GM18520 (cell line): ENCODE results near the gene NSMCE3.
A peak's percentile ranks its signal among the peaks of the same experiment; 100 is the strongest.
"Not testable (repeated sequence)": the region's sequence is repeated elsewhere in the genome, so short reads cannot be mapped to it uniquely, and the experiment has no call there.

Source experiments
- ATAC-seq: cut with Tn5 transposase; IDR thresholded peaks from one replicate; pipeline ENCODE4 v1.9.1; 2021; ENCODE audit not compliant: unreplicated experiment

NSMCE3 gene

GRCh38 chr15:29270169-29270955 is 740 bp upstream of the NSMCE3 start:
- ATAC-seq = peak; percentile 15

GRCh38 chr15:29268706-29269484 is 727 bp downstream of the NSMCE3 start:
- ATAC-seq = peak; percentile 2

- no peak for ATAC-seq
These were observed 3.5 kb downstream of the NSMCE3 start for GRCh38 chr15:29266052-29266582.

- no peak for ATAC-seq
These were observed 6.3 kb downstream of the NSMCE3 start for GRCh38 chr15:29263289-29263688.

- no peak for ATAC-seq
These were observed 6.9 kb downstream of the NSMCE3 start for GRCh38 chr15:29262738-29263137.

- no peak for ATAC-seq
These were observed 8.7 kb downstream of the NSMCE3 start for GRCh38 chr15:29260896-29261295.

- ATAC-seq = no peak
These were observed 10.4 kb downstream of the NSMCE3 start for GRCh38 chr15:29259233-29259632.

GRCh38 chr15:29252234-29252633 is 17.4 kb downstream of the NSMCE3 start:
- no peak for ATAC-seq

GRCh38 chr15:29244544-29244943 is 25.1 kb downstream of the NSMCE3 start:
- no peak for ATAC-seq

GRCh38 chr15:29244123-29244522 is 25.5 kb downstream of the NSMCE3 start:
- no peak for ATAC-seq

GRCh38 chr15:29242456-29243242 is 27.0 kb downstream of the NSMCE3 start:
- no peak for ATAC-seq

GRCh38 chr15:29241207-29241606 is 28.4 kb downstream of the NSMCE3 start:
- ATAC-seq = no peak

- ATAC-seq = no peak
These were observed 30.2 kb downstream of the NSMCE3 start for GRCh38 chr15:29239395-29239794.

- ATAC-seq = no peak
These were observed 36.1 kb downstream of the NSMCE3 start for GRCh38 chr15:29233566-29233965.

GRCh38 chr15:29226436-29227208 is 43.0 kb downstream of the NSMCE3 start:
- no peak for ATAC-seq

GRCh38 chr15:29225534-29226234 is 43.9 kb downstream of the NSMCE3 start:
- ATAC-seq = no peak

- ATAC-seq = not testable (repeated sequence)
These were observed 44.6 kb downstream of the NSMCE3 start for GRCh38 chr15:29224987-29225363.

GRCh38 chr15:29224235-29224986 is 45.2 kb downstream of the NSMCE3 start:
- ATAC-seq = not testable (repeated sequence)

GRCh38 chr15:29223640-29224039 is 46.0 kb downstream of the NSMCE3 start:
- ATAC-seq = no peak
